Activated T-cell treated with anti-CD3 and anti-CD28 coated beads, Interleukin-2, amount 50 U/mL, for 4 hours (primary cell): Measurements from ENCODE around the gene FZR1. TPM values are rescaled to one million over a fixed set of nuclear protein-coding genes. Genes with fewer than 3 reads are reported as not detected.

Experiments used
- ATAC-seq, 2 donors: fragments of 200-7000 bp; cut with Tn5 transposase; one replicate each; pipeline ENCODE4 v1.10.0; 2021
- DNase-seq: peaks from one replicate; pipeline ENCODE4 v3.0.0-alpha.2; 2020
- H3K27me3 Mint-ChIP-seq: one replicate; pipeline ENCODE4 v1.8.0; 2021; ENCODE audit warnings: low read depth, mixed read lengths
- H3K36me3 Mint-ChIP-seq: one replicate; pipeline ENCODE4 v1.8.0; 2022; ENCODE audit warnings: mixed read lengths; ENCODE audit not compliant: insufficient read depth
- H3K4me1 Mint-ChIP-seq: one replicate; pipeline ENCODE4 v1.8.0; 2021; ENCODE audit warnings: low read depth, mixed read lengths
- H3K4me3 Mint-ChIP-seq: one replicate; pipeline ENCODE4 v1.8.0; 2021; ENCODE audit warnings: mild to moderate bottlenecking, moderate library complexity, mixed read lengths
- H3K9me3 Mint-ChIP-seq: one replicate; pipeline ENCODE4 v1.8.0; 2021; ENCODE audit warnings: mixed read lengths
- total RNA-seq, 3 donors: library from RNA; stranded (reverse); gene quantifications; one replicate each; pipeline ENCODE4 v1.2.1, GENCODE V29; 2021

FZR1 gene
- total RNA-seq, 3 donors from 2014 or later, result 30.4 to 38.1 (median 33.2) TPM

DNA sequence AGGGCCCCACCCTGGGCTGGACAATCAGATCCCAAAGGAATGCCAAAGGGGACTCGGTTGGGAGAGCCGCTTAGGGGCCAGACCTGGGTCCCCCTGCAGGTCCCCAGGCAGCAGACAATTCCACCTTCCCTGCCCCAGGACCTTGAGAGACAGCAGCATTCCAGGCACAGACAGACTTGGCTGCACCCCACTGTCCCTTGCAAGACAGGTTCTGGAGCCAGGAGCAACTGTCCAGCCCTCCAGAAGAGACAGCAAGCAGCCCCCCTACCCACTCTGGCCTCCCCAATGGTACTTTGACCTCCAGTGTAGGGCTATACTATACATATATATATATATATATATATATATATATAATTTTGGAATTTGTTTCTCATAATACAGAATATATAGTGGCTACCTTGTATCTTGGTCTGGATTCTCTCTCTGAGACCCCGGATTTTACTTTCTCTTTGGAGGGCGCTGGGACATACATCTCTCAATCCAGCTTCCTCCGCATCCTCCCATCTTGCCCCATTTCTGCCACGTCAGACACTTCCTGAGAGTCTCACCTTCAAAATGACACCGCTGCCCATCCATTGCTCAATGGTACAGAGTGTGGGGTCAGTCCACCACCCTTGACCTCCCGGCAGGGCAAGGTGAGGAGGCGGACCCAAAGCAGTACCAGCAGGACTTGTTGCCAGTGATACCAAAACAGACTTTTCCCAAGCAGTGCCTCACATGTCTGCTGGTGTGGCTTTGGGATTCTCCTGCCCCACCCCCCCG, 38.5 kb upstream of the FZR1 start:
- DNase-seq (no peak), ATAC-seq (no peak)
- Mint-ChIP-seq H3K9me3 (no peaks in the 10 kb centered on the region), H3K4me1 (no peaks in the 10 kb centered on the region), H3K36me3 (peaks cover 2% of the 10 kb centered on the region), H3K4me3 (no peak overlapping the region), H3K27me3 (no peaks in the 10 kb centered on the region)

DNA sequence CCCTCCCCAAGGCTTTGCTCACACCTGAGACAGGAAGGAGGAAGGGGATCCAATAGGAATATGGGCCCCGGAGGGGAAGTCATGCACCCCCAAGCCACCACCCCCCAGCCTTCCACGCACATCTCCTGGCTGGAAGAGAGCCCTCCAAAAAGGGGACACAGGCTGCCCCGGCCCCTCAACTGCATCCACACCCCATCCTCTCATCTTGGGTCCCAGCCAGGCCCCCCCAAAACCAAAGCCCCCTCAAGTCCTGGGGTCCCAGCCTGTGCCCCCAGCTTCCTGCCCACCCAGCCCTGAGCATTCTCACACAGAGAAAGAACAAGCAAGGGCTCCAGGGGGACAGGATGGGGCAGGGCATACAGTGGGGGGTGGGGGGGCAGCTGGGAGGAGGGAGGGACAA, 37.9 kb upstream of the FZR1 start:
- DNase-seq (no peak), ATAC-seq (no peak)
- H3K9me3 Mint-ChIP-seq, result no peaks in the 10 kb centered on the region
- no peaks in the 10 kb centered on the region for H3K27me3 Mint-ChIP-seq
- no peaks in the 10 kb centered on the region for H3K36me3 Mint-ChIP-seq
- H3K4me3 Mint-ChIP-seq, result no peak overlapping the region
- no peaks in the 10 kb centered on the region for H3K4me1 Mint-ChIP-seq

DNA sequence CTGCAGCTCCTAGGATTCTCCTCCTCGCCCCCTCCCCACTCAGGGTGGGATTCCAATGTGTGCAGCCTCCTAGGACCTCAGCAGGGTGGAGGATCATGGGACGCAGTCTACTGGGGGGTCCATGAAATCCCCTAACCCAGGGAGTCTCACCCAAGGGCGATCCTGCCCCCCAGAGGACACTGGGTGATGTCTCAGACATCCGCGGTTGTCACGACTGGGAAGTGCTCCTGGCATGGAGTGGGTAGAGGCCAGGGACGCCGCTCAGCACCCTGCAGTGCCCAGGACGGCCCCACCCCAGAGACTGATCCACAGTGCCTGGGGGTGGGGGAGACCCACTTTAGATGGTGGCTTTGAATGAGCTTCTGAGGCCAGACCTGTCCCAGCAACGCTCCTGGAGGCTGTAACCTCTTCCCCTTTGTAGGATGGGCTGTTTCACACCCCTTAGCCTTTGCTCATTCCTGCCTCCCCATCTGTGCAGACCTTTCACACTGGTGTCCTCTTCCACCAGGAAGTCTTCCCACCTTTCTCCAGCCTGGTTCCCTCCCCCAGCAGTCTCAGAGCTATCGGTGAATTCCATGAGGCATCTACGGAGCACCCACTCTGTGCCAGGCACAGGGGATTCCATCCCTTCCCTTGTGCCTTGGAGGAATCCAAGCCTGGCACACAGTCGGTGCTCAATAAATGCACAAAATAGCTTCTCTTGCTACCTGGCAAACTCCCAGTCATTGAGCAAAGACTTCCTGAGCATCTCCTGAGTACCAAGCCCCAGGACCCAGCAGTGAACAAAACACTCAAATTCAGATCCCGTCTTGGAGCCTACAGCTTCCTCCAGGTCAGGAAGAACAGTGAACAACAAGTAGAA, 36.2 kb upstream of the FZR1 start:
- H3K36me3 Mint-ChIP-seq, result no peaks in the 10 kb centered on the region
- ATAC-seq (peak in 1 of 2 donors; percentile 24), DNase-seq (no peak)
- H3K9me3 Mint-ChIP-seq, result no peaks in the 10 kb centered on the region
- no peaks in the 10 kb centered on the region for H3K4me1 Mint-ChIP-seq
- no peak overlapping the region for H3K4me3 Mint-ChIP-seq
- H3K27me3 Mint-ChIP-seq, result no peaks in the 10 kb centered on the region

- no peak overlapping the region for H3K4me3 Mint-ChIP-seq
- H3K36me3 Mint-ChIP-seq, result no peaks in the 10 kb centered on the region
- no peaks in the 10 kb centered on the region for H3K4me1 Mint-ChIP-seq
- no peaks in the 10 kb centered on the region for H3K9me3 Mint-ChIP-seq
- ATAC-seq (no peak), DNase-seq (no peak)
- H3K27me3 Mint-ChIP-seq, result no peaks in the 10 kb centered on the region
Measured at GRCh38 chr19:3470500-3471128, 35.5 kb upstream of the FZR1 start.

- Mint-ChIP-seq H3K4me1 (no peaks in the 10 kb centered on the region), H3K4me3 (no peak overlapping the region), H3K9me3 (no peaks in the 10 kb centered on the region), H3K27me3 (no peaks in the 10 kb centered on the region), H3K36me3 (no peaks in the 10 kb centered on the region)
- DNase-seq (peak; percentile 35), ATAC-seq (peak in 1 of 2 donors; percentile 36)
Measured at GRCh38 chr19:3471954-3472655, 34.0 kb upstream of the FZR1 start.

DNA sequence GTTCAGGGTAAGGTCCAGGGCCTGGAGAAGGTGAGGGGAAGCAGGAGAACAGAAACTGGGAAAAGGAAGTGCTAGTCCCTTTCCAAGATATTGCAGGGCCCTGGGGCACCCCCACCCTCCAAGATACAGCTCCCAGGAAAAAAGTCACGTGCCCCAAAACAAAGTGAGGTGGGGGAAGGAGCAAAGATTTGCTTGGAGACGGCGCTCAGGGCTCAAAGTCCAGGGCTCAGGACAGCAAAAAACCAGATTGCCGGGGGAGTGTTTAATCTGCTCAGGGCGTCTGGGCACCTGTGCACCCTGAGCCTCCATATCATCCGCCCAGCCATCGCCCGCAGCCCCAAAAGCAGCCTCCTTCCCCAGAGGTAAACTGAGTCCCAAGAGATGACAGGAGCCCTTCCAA, 32.1 kb upstream of the FZR1 start:
- Mint-ChIP-seq H3K36me3 (no peaks in the 10 kb centered on the region), H3K4me1 (peaks cover 7% of the 10 kb centered on the region), H3K9me3 (no peaks in the 10 kb centered on the region), H3K27me3 (no peaks in the 10 kb centered on the region), H3K4me3 (no peak overlapping the region)
- ATAC-seq (no peak), DNase-seq (no peak)

DNA sequence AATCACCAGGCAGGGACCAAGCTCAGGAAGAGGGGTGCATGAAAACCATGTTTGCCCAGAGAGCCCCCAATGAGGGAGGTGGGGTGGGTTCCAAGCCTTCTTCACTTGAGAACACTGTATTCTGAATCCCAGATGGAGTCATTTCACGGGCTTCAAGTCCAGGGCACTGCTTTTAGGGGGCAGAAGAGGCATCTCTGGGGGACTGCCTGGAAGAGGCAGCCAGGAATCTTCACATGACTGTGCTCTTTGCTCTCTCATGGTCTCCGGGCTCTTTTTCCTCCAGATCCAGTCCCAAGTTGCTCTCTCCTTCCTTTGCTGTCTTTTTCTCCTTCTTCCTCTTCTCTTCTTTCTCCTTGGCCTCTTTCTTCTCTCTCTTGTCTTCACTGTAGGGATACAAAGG, 31.5 kb upstream of the FZR1 start:
- no peak overlapping the region for H3K4me3 Mint-ChIP-seq
- ATAC-seq, result no peak

GRCh38 chr19:3475449-3475848, 30.7 kb upstream of the FZR1 start:
- H3K4me1 Mint-ChIP-seq, result peaks cover 10% of the 10 kb centered on the region
- no peaks in the 10 kb centered on the region for H3K36me3 Mint-ChIP-seq
- H3K27me3 Mint-ChIP-seq, result no peaks in the 10 kb centered on the region
- H3K4me3 Mint-ChIP-seq, result no peak overlapping the region
- no peak for DNase-seq
- no peak for ATAC-seq
- H3K9me3 Mint-ChIP-seq, result no peaks in the 10 kb centered on the region

More for the DNA sequence above, 31.5 kb upstream of the FZR1 start:
- DNase-seq, result no peak
- Mint-ChIP-seq H3K27me3 (no peaks in the 10 kb centered on the region), H3K4me1 (peaks cover 10% of the 10 kb centered on the region), H3K9me3 (no peaks in the 10 kb centered on the region), H3K36me3 (no peaks in the 10 kb centered on the region)

- Mint-ChIP-seq H3K36me3 (no peaks in the 10 kb centered on the region), H3K27me3 (no peaks in the 10 kb centered on the region)
- no peak for ATAC-seq
Measured at GRCh38 chr19:3476830-3477229, 29.3 kb upstream of the FZR1 start.

DNA sequence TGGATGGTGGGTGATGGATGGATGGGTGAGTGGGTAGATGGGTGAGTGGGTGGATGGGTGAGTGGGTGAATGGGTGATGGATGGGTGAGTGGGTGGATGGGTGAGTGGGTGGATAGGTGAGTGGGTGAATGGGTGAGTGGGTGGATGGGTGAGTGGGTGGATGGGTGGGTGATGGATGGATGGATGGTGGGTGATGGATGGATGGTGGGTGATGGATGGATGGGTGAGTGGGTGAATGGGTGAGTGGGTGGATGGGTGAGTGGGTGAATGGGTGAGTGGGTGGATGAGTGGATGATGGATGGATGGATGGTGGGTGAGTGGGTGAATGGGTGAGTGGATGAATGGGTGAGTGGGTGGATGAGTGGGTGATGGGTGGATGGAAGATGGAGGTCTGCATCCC, 28.6 kb upstream of the FZR1 start:
- ATAC-seq (no peak), DNase-seq (no peak)
- Mint-ChIP-seq H3K9me3 (no peaks in the 10 kb centered on the region), H3K36me3 (no peaks in the 10 kb centered on the region), H3K4me3 (no peak overlapping the region), H3K27me3 (no peaks in the 10 kb centered on the region), H3K4me1 (peaks cover 10% of the 10 kb centered on the region)

More at GRCh38 chr19:3476830-3477229, 29.3 kb upstream of the FZR1 start:
- no peak for DNase-seq
- H3K9me3 Mint-ChIP-seq, result no peaks in the 10 kb centered on the region
- no peak overlapping the region for H3K4me3 Mint-ChIP-seq
- H3K4me1 Mint-ChIP-seq, result peaks cover 10% of the 10 kb centered on the region

DNA sequence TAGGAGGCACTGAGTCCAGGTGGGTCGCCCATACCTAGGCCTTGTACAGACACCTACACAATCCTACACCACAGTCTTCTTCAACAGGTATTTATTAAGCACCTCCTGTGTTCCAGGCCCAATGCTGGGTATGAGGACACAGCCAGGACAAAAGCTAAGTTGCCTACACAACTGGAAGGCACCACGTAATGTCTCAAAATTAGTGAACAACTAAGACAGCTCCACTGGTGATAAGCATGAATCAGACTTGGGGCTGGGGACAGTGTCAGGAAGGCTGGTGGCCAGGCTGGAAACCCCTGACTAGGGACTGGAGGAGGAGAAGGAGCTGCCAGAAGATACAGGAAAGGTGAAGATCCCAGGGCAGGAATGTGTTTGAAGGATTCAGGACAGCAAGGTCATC, 28.2 kb upstream of the FZR1 start:
- Mint-ChIP-seq H3K36me3 (no peaks in the 10 kb centered on the region), H3K4me3 (no peak overlapping the region), H3K4me1 (peaks cover 10% of the 10 kb centered on the region), H3K27me3 (no peaks in the 10 kb centered on the region), H3K9me3 (no peaks in the 10 kb centered on the region)
- DNase-seq (no peak), ATAC-seq (no peak)

GRCh38 chr19:3478409-3479176, 27.5 kb upstream of the FZR1 start:
- no peak overlapping the region for H3K4me3 Mint-ChIP-seq
- no peaks in the 10 kb centered on the region for H3K9me3 Mint-ChIP-seq
- no peaks in the 10 kb centered on the region for H3K36me3 Mint-ChIP-seq
- H3K4me1 Mint-ChIP-seq, result peaks cover 10% of the 10 kb centered on the region
- peak in 1 of 2 donors; percentile 14 for ATAC-seq
- no peak for DNase-seq
- no peaks in the 10 kb centered on the region for H3K27me3 Mint-ChIP-seq

- no peaks in the 10 kb centered on the region for H3K36me3 Mint-ChIP-seq
- no peak overlapping the region for H3K4me3 Mint-ChIP-seq
- DNase-seq, result no peak
- ATAC-seq, result peak; percentile 54 to 71
- no peaks in the 10 kb centered on the region for H3K27me3 Mint-ChIP-seq
- peaks cover 10% of the 10 kb centered on the region for H3K4me1 Mint-ChIP-seq
- H3K9me3 Mint-ChIP-seq, result no peaks in the 10 kb centered on the region
Measured at GRCh38 chr19:3479177-3479833, 26.8 kb upstream of the FZR1 start.
